SH-SY5Y (cell line): ENCODE results near the gene HTR1D.

ENCODE experiments used
- GATA2 ChIP-seq: IDR thresholded peaks from 2 replicates; pipeline ENCODE4 v1.6.1; 2011; ENCODE audit warnings: mild to moderate bottlenecking, low read depth, low read length
- GATA3 ChIP-seq: IDR thresholded peaks from 2 replicates; pipeline ENCODE4 v1.6.1; 2011; ENCODE audit warnings: low read depth, mild to moderate bottlenecking, low read length, moderate library complexity

GRCh38 chr1:23184212-23184934, 32.9 kb downstream of the HTR1D start:
- TF ChIP-seq GATA2 = no peak; the same call in 1 of the 2 replicates
- TF ChIP-seq GATA3 = no peak
